Activated CD4-positive, alpha-beta T cell treated with anti-CD3 and anti-CD28 coated beads, Interleukin-2, amount 10 ng/mL, durations not matched to agents 7 days and 5 days (primary cell): ENCODE data around the gene TMIGD3. TPM values are rescaled to one million over a fixed set of nuclear protein-coding genes. Genes with fewer than 3 reads are reported as not detected.
"Not testable (repeated sequence)": the region's sequence is repeated elsewhere in the genome, so short reads cannot be mapped to it uniquely, and the experiment has no call there.

Source experiments
- CTCF ChIA-PET: fragments of 350-600 bp; sonication (Branson Sonifier 250); formaldehyde crosslinking; loops from one replicate; lab custom pipeline; 2021; ENCODE audit warnings: antibody characterized with exemption; lab: Charles Lee
- POLR2A ChIA-PET: fragments of 350-600 bp; sonication (Branson Sonifier 250); formaldehyde crosslinking; loops from one replicate; lab custom pipeline; 2021; ENCODE audit warnings: antibody characterized with exemption; lab: Charles Lee
- DNase-seq: peaks from one replicate; pipeline ENCODE4 v3.0.0-alpha.2; 2020
- H3K27ac Mint-ChIP-seq: one replicate; pipeline ENCODE4 v1.8.0; 2021; ENCODE audit warnings: mild to moderate bottlenecking, moderate library complexity, mixed read lengths
- H3K27me3 Mint-ChIP-seq: one replicate; pipeline ENCODE4 v1.8.0; 2021; ENCODE audit warnings: mixed read lengths
- H3K36me3 Mint-ChIP-seq: one replicate; pipeline ENCODE4 v1.8.0; 2021; ENCODE audit warnings: low read depth, mixed read lengths
- H3K4me1 Mint-ChIP-seq: one replicate; pipeline ENCODE4 v1.8.0; 2021; ENCODE audit warnings: mixed read lengths
- H3K4me3 Mint-ChIP-seq: one replicate; pipeline ENCODE4 v1.8.0; 2021; ENCODE audit warnings: mild to moderate bottlenecking, moderate library complexity, mixed read lengths
- H3K9me3 Mint-ChIP-seq: one replicate; pipeline ENCODE4 v1.8.0; 2021; ENCODE audit warnings: mixed read lengths
- total RNA-seq, 2 experiments: library from RNA; stranded (reverse); gene quantifications; one replicate each; pipeline ENCODE4 v1.2.3, GENCODE V29; 2021

TMIGD3 gene
- total RNA-seq = not detected

GRCh38 chr1:111503585-111504060 is at the start of gene TMIGD3, which contains the start of gene ADORA3:
TMIGD3 (minus strand) TSS chr1:111503633; CDS start chr1:111503354, 279 bp downstream.
ADORA3 (minus strand) TSS chr1:111503633; CDS start chr1:111503354, 279 bp downstream.
- Mint-ChIP-seq H3K4me1 (peaks cover 59% of the 10 kb centered on the region), H3K27ac (peak within 1 kb of the TSS; percentile 75), H3K4me3 (no peak within 1 kb of the TSS), H3K36me3 (no peaks in the 10 kb centered on the region), H3K9me3 (peaks cover 8% of the 10 kb centered on the region), H3K27me3 (no peaks in the 10 kb centered on the region)
- DNase-seq = no peak
- POLR2A ChIA-PET = no interaction called here
- CTCF ChIA-PET = interaction anchor here (1.2 to 1.9 kb wide), 3 partner anchors 13 to 211 kb away, joined by 3 to 11 read pairs (median 5); no protein-coding TSS in a partner anchor

DNA sequence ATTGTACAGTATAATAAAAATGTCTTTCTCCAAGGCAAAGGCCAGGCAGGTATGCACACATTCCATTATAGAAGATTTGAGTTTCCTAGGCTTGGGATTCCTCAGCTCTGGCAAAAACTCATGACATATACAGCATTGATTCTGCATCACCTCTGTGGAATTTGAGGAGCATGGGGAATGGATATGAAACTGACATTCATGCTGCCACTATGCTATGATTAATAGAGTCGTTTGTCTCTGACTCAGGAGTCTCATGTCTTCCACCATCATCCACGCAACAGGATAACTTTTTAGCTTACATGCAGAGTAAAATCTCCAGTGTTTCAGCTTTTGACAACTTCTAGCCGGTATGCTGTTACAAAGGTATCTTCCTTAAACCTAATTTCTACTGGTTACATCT is 49.8 kb upstream of the TMIGD3 start:
- H3K27me3 Mint-ChIP-seq = peaks cover 10% of the 10 kb centered on the region
- POLR2A ChIA-PET = no interaction called here
- CTCF ChIA-PET = interaction anchor here (0.5 to 1.4 kb wide), 2 partner anchors 16 to 99 kb away, joined by 3 to 5 read pairs; no protein-coding TSS in a partner anchor

GRCh38 chr1:111552587-111552986 is 49.2 kb upstream of the TMIGD3 start:
- Mint-ChIP-seq H3K27ac (no peak overlapping the region), H3K27me3 (peaks cover 13% of the 10 kb centered on the region), H3K36me3 (peaks cover 4% of the 10 kb centered on the region), H3K9me3 (peaks cover 2% of the 10 kb centered on the region), H3K4me1 (peaks cover 9% of the 10 kb centered on the region), H3K4me3 (no peak overlapping the region)
- ChIA-PET POLR2A (no interaction called here), CTCF (interaction anchor here (1.4 kb wide), 1 partner anchor 15 kb away, joined by 5 read pairs; no protein-coding TSS in a partner anchor)
- DNase-seq = no peak

More for the DNA sequence above, 49.8 kb upstream of the TMIGD3 start:
- Mint-ChIP-seq H3K36me3 (peaks cover 4% of the 10 kb centered on the region), H3K9me3 (peaks cover 2% of the 10 kb centered on the region), H3K4me1 (peaks cover 9% of the 10 kb centered on the region), H3K4me3 (no peak overlapping the region), H3K27ac (no peak overlapping the region)
- no peak for DNase-seq

GRCh38 chr1:111551623-111552411 is 48.4 kb upstream of the TMIGD3 start:
- no peak for DNase-seq
- Mint-ChIP-seq H3K27me3 (peaks cover 13% of the 10 kb centered on the region), H3K27ac (no peak overlapping the region), H3K9me3 (peaks cover 2% of the 10 kb centered on the region), H3K4me1 (peaks cover 9% of the 10 kb centered on the region), H3K4me3 (no peak overlapping the region), H3K36me3 (peaks cover 4% of the 10 kb centered on the region)
- CTCF ChIA-PET = interaction anchor here (0.6 to 1.6 kb wide), 4 partner anchors 9 to 583 kb away, joined by 3 to 5 read pairs (median 3); no protein-coding TSS in a partner anchor
- POLR2A ChIA-PET = no interaction called here

- CTCF ChIA-PET = interaction anchor here (1.1 to 1.9 kb wide), 3 partner anchors 13 to 39 kb away, joined by 3 to 4 read pairs (median 4); no protein-coding TSS in a partner anchor
- H3K4me1 Mint-ChIP-seq, DNase-seq, H3K9me3 Mint-ChIP-seq, H3K4me3 Mint-ChIP-seq, H3K36me3 Mint-ChIP-seq, H3K27me3 Mint-ChIP-seq, POLR2A ChIA-PET, H3K27ac Mint-ChIP-seq: not testable (repeated sequence)
Measured at GRCh38 chr1:111547786-111548185, 44.4 kb upstream of the TMIGD3 start.

DNA sequence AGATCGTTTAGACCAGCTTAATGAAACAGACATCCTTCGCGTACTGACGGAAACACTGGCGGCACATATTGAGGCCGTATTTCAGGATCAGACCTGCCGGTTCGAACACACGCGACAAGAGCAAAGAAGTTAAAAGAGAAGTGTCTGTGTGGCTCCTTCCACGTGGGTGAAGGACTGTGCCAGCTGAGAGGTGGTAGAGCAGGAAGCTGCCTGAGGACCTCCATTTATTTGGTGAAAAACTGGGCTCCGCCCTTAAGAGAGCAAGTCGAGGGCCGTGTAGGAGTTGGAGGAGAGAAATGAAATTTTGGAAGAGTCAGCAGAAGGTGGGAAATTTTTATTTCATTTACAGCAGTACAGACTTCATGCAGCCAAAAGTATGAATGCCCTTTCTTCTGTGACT is 38.8 kb upstream of the TMIGD3 start:
- H3K4me1 Mint-ChIP-seq = peaks cover 9% of the 10 kb centered on the region
- H3K36me3 Mint-ChIP-seq = no peaks in the 10 kb centered on the region
- no peak for DNase-seq
- H3K27ac Mint-ChIP-seq = no peak overlapping the region
- no peak overlapping the region for H3K4me3 Mint-ChIP-seq
- CTCF ChIA-PET = interaction anchor here (0.8 kb wide), 1 partner anchor 9 kb away, joined by 3 read pairs; no protein-coding TSS in a partner anchor
- H3K27me3 Mint-ChIP-seq = peaks cover 7% of the 10 kb centered on the region
- H3K9me3 Mint-ChIP-seq = peaks cover 8% of the 10 kb centered on the region
- POLR2A ChIA-PET = no interaction called here

DNA sequence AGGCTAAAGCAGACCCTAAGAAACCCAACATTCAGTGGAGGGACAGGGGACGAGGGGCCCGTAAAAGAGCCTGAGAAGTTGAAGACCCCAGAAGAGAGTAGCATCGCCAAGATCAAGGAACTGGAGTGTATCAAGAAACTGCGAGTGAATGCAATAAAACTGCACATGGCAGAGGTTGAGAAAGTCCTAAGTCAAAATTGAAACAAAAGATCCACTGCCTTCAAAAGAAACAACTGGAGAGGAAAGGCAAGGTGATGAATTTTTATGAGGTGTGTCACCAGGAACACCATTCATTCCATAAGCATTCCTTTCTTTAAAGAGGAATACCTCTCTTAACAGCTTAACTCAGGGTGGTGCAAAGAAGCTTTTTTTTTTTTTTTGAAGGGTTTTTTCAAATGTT is 38.3 kb upstream of the TMIGD3 start:
- ChIA-PET POLR2A (no interaction called here), CTCF (interaction anchor here (0.5 to 0.8 kb wide), 3 partner anchors 10 to 613 kb away, joined by 3 read pairs; no protein-coding TSS in a partner anchor)
- no peak overlapping the region for H3K27ac Mint-ChIP-seq
- peaks cover 8% of the 10 kb centered on the region for H3K9me3 Mint-ChIP-seq
- DNase-seq = no peak
- peaks cover 7% of the 10 kb centered on the region for H3K27me3 Mint-ChIP-seq
- H3K36me3 Mint-ChIP-seq = no peaks in the 10 kb centered on the region
- no peak overlapping the region for H3K4me3 Mint-ChIP-seq
- H3K4me1 Mint-ChIP-seq = peaks cover 9% of the 10 kb centered on the region

DNA sequence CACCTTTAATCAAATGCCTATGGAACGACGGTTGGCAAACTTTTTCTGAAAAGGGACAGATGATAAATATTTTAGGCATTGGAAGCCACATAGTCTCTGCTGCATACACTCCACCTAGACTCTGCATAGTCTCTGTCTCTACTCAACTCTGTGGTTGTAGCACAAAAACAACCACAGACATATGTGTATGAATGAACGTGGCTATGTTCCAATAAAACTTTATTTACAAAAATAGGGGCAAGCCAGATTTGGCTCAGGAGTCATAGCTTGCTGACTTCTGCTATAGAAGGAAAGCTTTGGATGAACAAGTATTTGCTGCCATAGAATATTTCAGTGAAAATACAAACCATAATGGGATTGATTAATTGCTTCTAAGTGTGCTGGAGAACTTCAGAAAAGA is 37.5 kb upstream of the TMIGD3 start:
- Mint-ChIP-seq H3K9me3 (peaks cover 8% of the 10 kb centered on the region), H3K4me3 (no peak overlapping the region), H3K36me3 (no peaks in the 10 kb centered on the region), H3K27me3 (peaks cover 4% of the 10 kb centered on the region), H3K27ac (no peak overlapping the region), H3K4me1 (peaks cover 9% of the 10 kb centered on the region)
- DNase-seq = no peak
- ChIA-PET CTCF (interaction anchor here (0.8 to 1.7 kb wide), 2 partner anchors 25 to 30 kb away, joined by 3 to 4 read pairs; no protein-coding TSS in a partner anchor), POLR2A (interaction anchor here (0.6 kb wide), 1 partner anchor 160 kb away, joined by 3 read pairs; no protein-coding TSS in a partner anchor)

DNA sequence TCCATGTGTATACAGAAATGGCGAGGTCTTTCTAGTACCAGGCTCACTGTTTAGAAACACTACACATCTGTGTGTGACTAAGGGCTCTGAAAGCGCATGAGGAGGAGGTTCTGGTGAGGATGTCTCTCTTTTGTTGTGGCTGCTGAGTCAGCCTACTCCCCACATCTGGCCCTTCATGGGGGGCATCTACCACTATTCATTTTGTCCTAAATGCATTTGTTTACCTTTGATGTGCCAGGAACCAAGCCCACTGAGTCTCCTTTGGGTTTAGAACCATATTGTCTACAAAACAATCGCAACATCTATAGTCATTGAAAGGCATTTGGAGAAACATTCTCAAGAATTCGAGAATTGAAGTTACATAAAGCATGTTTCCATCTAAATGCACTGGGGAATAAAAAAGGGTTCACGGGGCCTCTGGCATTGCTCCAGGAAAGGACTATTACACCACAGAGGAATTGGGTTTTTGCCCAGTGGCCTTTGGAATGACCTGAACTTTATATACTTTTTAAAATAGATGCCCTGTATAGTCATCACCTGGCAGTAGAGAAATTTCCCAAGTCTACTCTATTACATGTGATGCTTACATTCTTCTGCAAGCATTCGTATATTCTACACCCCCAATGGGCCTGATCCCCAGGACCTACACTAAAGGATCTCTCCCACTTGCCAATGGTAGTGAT is 35.1 kb upstream of the TMIGD3 start:
- Mint-ChIP-seq H3K4me3 (no peak overlapping the region), H3K27ac (no peak overlapping the region), H3K36me3 (no peaks in the 10 kb centered on the region), H3K27me3 (peaks cover 2% of the 10 kb centered on the region), H3K9me3 (no peaks in the 10 kb centered on the region), H3K4me1 (peaks cover 9% of the 10 kb centered on the region)
- ChIA-PET POLR2A (no interaction called here), CTCF (interaction anchor here (1.9 to 2.3 kb wide), 2 partner anchors 15 to 31 kb away, joined by 5 read pairs; no protein-coding TSS in a partner anchor)
- no peak for DNase-seq

GRCh38 chr1:111535256-111536191 is 32.1 kb upstream of the TMIGD3 start:
- no peak overlapping the region for H3K27ac Mint-ChIP-seq
- peaks cover 9% of the 10 kb centered on the region for H3K4me1 Mint-ChIP-seq
- no peaks in the 10 kb centered on the region for H3K36me3 Mint-ChIP-seq
- no peak overlapping the region for H3K4me3 Mint-ChIP-seq
- H3K27me3 Mint-ChIP-seq = peaks cover 2% of the 10 kb centered on the region
- no peak for DNase-seq
- ChIA-PET CTCF (interaction anchor here (1.1 kb wide), 1 partner anchor 53 kb away, joined by 4 read pairs; no protein-coding TSS in a partner anchor), POLR2A (no interaction called here)
- no peaks in the 10 kb centered on the region for H3K9me3 Mint-ChIP-seq

DNA sequence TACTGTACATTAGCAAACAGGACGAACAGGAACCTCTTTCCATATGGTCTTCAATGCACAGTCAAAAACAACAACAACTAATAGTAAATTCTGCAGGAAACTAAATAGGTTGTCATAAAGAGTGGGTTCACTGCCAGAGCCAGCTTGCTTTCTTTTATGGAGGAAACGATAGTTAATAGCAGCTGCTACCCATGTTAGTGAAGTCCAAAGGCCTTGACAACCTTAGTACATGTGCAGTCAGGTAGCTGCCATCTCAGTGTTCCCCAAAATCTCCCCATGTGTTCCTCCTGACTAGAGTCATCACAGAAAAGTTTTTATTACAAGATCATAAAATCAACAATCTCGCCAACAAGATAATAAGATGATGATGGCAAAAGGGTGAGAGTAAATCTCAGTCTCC is 16.6 kb upstream of the TMIGD3 start:
- no peak for DNase-seq
- H3K4me1 Mint-ChIP-seq = peaks cover 36% of the 10 kb centered on the region
- peaks cover 2% of the 10 kb centered on the region for H3K36me3 Mint-ChIP-seq
- peaks cover 4% of the 10 kb centered on the region for H3K9me3 Mint-ChIP-seq
- no peak overlapping the region for H3K4me3 Mint-ChIP-seq
- ChIA-PET CTCF (interaction anchor here (1.1 to 4.8 kb wide), 2 partner anchors 12 to 13 kb away, joined by 3 to 40 read pairs; no protein-coding TSS in a partner anchor), POLR2A (no interaction called here)
- peaks cover 2% of the 10 kb centered on the region for H3K27me3 Mint-ChIP-seq
- H3K27ac Mint-ChIP-seq = no peak overlapping the region
